Colonic mucosa (tissue), 4 donors: ENCODE results near the gene SYNE3. TPM values are rescaled to one million over a fixed set of nuclear protein-coding genes. Genes with fewer than 3 reads are reported as not detected.

Source experiments
- DNase-seq: peaks from one replicate; pipeline ENCODE4 v3.0.0-alpha.2; 2020
- H3K27ac ChIP-seq: fragments of 200-600 bp; one replicate; pipeline ENCODE4 v1.8.0; 2021
- H3K27me3 ChIP-seq: fragments of 200-600 bp; one replicate; pipeline ENCODE4 v1.8.0; 2021
- H3K36me3 ChIP-seq: fragments of 200-600 bp; one replicate; pipeline ENCODE4 v1.8.0; 2021
- H3K4me1 ChIP-seq: fragments of 200-600 bp; one replicate; pipeline ENCODE4 v1.8.0; 2021; ENCODE audit warnings: mild to moderate bottlenecking
- H3K4me3 ChIP-seq: fragments of 200-600 bp; one replicate; pipeline ENCODE4 v1.8.0; 2021
- H3K9ac ChIP-seq, 2 donors: one replicate each; pipeline ENCODE4 v1.7.0; 2013; ENCODE audit warnings: control low read depth in 2 of 2, low read depth in 2 of 2, low read length in 2 of 2
- H3K9me3 ChIP-seq: fragments of 200-600 bp; one replicate; pipeline ENCODE4 v1.8.0; 2021
- CTCF ChIP-seq: fragments of 200-600 bp; IDR thresholded peaks from one replicate; pipeline ENCODE4 v1.8.0; 2022; ENCODE audit warnings: antibody characterized with exemption, mild to moderate bottlenecking
- intact Hi-C: fragments of 100-400 bp; cut with DNase I; formaldehyde crosslinking; loops from one replicate; pipeline ENCODE4 v1.14.1; 2022
- total RNA-seq, 2 donors: library from RNA; stranded (reverse); fragmentation: NEBNext Ultra II Directional in 1 of 2; extraction: Animal tissue kit (Norgen Biotek cat#: 25700) in 1 of 2; gene quantifications; one replicate each; pipeline ENCODE4 v1.2.1, GENCODE V29; 2021
- donor health status: healthy.
- donor health status: DM: no; HTN: no; CAD: no.
- donor health status: DM: no; HTN: no; CAD: no.

Gene SYNE3
- total RNA-seq, 2 donors from 2014 or later, result 7.3 to 9.5 TPM

- Histone ChIP-seq H3K4me3 (peak within 1 kb of the TSS; percentile 92), H3K27ac (peak within 1 kb of the TSS; percentile 87), H3K36me3 (no peaks in the 10 kb centered on the region), H3K4me1 (peaks cover 5% of the 10 kb centered on the region), H3K9me3 (no peaks in the 10 kb centered on the region), H3K27me3 (no peaks in the 10 kb centered on the region), H3K9ac (peak within 1 kb of the TSS; percentile 90 to 92)
- no peak for TF ChIP-seq CTCF
- peak; percentile 99 for DNase-seq
- intact Hi-C loops, result no loop called here
Measured at GRCh38 chr14:95534299-95535225, 18.1 kb upstream of the SYNE3 start, which contains the start of gene GLRX5. TSS of gene GLRX5 (plus strand) at chr14:95535050. CDS start at chr14:95535090, 40 bp downstream.

DNA sequence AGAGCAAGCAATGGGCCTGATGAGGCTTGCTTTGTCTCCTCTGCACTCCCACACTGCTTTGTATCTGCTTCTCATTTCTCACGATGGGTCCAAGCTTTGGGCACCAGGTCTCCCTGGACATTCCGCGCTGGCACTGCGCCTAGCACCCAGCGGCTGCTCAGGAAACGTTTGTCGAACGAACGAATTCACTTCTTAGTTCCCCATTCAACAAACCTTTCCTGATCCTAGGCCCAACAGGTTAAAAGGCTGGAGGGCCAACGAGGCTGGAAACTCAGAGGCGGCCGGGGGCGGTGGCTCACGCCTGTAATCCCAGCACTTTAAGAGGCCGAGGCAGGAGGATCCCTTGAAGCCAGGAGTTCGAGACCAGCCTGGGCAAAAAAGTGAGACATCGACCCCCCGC, 17.4 kb upstream of the SYNE3 start:
- no peaks in the 10 kb centered on the region for H3K36me3 ChIP-seq
- H3K27ac ChIP-seq, result peak overlapping the region; percentile 87
- intact Hi-C loops, result no loop called here
- peak overlapping the region; percentile 92 for H3K4me3 ChIP-seq
- peaks cover 5% of the 10 kb centered on the region for H3K4me1 ChIP-seq
- no peak for TF ChIP-seq CTCF
- DNase-seq, result no peak
- H3K27me3 ChIP-seq, result no peaks in the 10 kb centered on the region
- H3K9me3 ChIP-seq, result no peaks in the 10 kb centered on the region
- H3K9ac ChIP-seq, result peak overlapping the region; percentile 28 to 73

DNA sequence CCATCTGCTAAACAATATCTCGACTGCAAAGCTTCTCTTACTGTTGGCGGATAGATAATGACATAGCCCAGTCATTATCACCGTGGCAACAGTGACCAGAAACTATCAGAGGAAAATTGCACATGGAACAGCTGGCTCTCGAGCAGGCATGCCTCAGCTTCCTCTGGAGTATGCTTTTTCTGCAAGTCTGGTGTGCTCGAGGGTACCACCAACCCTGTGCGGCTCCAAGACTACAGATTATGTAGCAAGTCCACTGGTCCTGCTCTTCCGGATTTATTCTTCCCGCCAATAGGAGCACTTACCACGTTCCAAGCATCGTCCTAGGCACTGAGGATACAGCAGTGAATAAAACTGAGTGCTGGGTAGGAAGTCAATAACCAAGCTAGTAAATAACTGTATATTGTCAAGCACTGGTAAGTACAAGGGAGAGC, 17.0 kb upstream of the SYNE3 start:
- no peaks in the 10 kb centered on the region for H3K36me3 ChIP-seq
- no peaks in the 10 kb centered on the region for H3K27me3 ChIP-seq
- peak overlapping the region; percentile 87 for H3K27ac ChIP-seq
- H3K4me3 ChIP-seq, result peak overlapping the region; percentile 92
- no peak for TF ChIP-seq CTCF
- H3K9ac ChIP-seq, result peak overlapping the region; percentile 28 to 73
- no peak for DNase-seq
- H3K4me1 ChIP-seq, result peaks cover 5% of the 10 kb centered on the region
- intact Hi-C loops, result no loop called here
- H3K9me3 ChIP-seq, result no peaks in the 10 kb centered on the region

GRCh38 chr14:95531969-95532368, 15.5 kb upstream of the SYNE3 start:
- DNase-seq, result no peak
- H3K9ac ChIP-seq, result no peak overlapping the region
- TF ChIP-seq CTCF, result no peak
- no peaks in the 10 kb centered on the region for H3K27me3 ChIP-seq
- peaks cover 5% of the 10 kb centered on the region for H3K4me1 ChIP-seq
- no peaks in the 10 kb centered on the region for H3K36me3 ChIP-seq
- H3K9me3 ChIP-seq, result no peaks in the 10 kb centered on the region
- H3K4me3 ChIP-seq, result no peak overlapping the region
- no peak overlapping the region for H3K27ac ChIP-seq
- intact Hi-C loops, result no loop called here

DNA sequence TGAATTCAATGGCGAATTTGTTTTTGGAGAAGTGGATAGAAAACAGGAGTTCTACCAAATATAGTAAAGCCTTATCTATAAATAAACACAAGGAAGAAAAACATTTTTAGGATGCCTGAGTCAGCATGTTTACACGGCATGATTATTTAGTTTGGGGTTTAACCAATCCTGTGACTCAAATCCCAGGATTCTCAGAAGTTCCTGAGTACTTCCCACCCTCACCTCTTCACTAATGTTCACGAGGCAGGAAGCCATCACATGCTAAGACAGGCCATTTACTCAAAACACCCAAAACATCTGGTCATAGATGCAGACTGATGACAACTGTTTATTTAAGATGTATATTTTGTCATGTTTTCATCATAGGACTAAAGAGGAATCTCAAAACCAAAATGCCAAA, 15.0 kb upstream of the SYNE3 start:
- Histone ChIP-seq H3K9me3 (no peaks in the 10 kb centered on the region), H3K27ac (no peak overlapping the region), H3K9ac (no peak overlapping the region), H3K4me1 (peaks cover 5% of the 10 kb centered on the region), H3K36me3 (no peaks in the 10 kb centered on the region), H3K4me3 (no peak overlapping the region), H3K27me3 (no peaks in the 10 kb centered on the region)
- intact Hi-C loops, result no loop called here
- no peak for DNase-seq
- TF ChIP-seq CTCF, result no peak
